ENCODE measurements around the gene PYGM.

Gene PYGM

DNA sequence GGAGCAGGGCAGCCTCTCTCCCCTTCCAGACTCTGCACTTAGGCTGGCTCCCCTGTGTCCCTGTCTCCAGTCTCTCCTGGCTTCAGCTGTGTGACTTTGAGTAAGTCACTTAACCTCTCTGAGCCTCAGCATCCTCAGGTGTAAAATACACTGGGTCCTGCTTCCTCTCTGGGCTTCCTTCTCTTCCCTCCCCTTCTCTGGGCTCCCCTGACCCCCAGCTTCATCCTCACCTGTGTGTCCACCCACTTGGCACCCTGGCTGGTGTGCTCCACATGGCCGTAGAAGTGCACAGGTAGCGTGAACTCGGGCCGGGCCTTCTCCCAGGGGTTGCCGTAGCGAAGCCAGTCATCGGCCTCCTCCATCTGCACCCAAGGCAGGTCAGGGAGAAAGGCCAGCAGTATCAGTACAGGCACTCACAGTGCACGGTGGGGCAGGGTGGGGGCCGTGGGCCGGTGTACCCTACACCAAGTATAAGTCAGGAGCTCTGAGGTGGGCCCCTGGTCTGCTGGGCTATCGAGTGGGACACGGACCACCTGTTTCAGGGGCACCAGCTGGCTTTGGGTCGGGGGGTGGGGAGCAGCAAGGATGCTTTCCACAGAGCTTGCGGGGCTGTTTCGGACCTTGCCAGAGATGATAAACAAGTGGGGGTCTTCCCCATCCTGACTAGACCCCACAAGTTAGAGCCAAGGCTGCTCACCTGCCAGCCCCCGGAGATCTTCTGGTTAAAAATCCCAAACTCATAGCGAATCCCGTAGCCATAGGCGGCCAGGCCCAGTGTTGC, 2.0 kb downstream of the PYGM start:
- no peak overlapping the region for H3K4me3 ChIP-seq (ENCODE audit: low read depth, low read length)
- in situ Hi-C loops (cut with HindIII; ENCODE audit: low sequenced_read_pairs): no loop called here
- no peak for DNase-seq (ENCODE audit: low read depth, low spot score)
- TF ChIP-seq, protein P1, sequence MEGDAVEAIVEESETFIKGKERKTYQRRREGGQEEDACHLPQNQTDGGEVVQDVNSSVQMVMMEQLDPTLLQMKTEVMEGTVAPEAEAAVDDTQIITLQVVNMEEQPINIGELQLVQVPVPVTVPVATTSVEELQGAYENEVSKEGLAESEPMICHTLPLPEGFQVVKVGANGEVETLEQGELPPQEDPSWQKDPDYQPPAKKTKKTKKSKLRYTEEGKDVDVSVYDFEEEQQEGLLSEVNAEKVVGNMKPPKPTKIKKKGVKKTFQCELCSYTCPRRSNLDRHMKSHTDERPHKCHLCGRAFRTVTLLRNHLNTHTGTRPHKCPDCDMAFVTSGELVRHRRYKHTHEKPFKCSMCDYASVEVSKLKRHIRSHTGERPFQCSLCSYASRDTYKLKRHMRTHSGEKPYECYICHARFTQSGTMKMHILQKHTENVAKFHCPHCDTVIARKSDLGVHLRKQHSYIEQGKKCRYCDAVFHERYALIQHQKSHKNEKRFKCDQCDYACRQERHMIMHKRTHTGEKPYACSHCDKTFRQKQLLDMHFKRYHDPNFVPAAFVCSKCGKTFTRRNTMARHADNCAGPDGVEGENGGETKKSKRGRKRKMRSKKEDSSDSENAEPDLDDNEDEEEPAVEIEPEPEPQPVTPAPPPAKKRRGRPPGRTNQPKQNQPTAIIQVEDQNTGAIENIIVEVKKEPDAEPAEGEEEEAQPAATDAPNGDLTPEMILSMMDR (IDR thresholded peaks at IDR 0.05; ENCODE audit: low read depth, low read length): no peak

DNA sequence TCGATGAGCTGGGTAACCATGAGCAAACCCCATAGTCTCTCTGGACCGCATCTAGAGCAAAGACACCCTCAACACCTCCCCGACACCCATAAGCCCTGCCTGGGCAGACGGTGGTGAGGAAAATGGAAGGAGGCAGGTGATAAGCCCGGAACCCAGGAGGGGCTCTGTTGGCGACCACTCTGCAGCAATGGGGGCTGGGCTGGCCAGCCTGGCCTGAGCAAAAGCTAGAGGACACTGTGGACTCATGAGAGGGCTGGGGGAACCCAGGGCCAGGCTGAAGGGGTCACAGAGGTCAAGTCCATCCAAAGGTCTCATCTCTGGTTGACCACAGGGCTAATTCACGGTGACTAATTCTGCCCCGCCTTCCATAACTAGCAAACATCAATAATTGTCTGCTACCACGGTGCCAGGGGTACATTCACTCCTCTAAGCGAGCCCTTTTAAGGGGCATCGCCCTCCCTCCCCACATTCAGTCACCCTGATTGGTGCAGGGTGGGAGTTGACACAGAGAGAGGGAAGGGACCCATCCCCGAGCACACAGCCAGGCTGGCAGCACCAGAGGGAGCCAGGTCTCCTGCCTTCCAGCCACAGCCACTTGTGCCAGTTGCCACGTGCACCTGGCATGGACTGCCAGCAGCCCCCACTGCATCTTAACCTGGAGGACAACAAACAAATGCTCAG, 4.0 kb downstream of the PYGM start:
- in situ Hi-C loops (cut with HindIII; ENCODE audit: low sequenced_read_pairs): no loop called here
- H3K4me3 ChIP-seq (ENCODE audit: low read depth, low read length): no peak overlapping the region
- TF ChIP-seq, protein P1 (IDR thresholded peaks at IDR 0.05; ENCODE audit: low read depth, low read length): no peak
- no peak for DNase-seq (ENCODE audit: low read depth, low spot score)

DNA sequence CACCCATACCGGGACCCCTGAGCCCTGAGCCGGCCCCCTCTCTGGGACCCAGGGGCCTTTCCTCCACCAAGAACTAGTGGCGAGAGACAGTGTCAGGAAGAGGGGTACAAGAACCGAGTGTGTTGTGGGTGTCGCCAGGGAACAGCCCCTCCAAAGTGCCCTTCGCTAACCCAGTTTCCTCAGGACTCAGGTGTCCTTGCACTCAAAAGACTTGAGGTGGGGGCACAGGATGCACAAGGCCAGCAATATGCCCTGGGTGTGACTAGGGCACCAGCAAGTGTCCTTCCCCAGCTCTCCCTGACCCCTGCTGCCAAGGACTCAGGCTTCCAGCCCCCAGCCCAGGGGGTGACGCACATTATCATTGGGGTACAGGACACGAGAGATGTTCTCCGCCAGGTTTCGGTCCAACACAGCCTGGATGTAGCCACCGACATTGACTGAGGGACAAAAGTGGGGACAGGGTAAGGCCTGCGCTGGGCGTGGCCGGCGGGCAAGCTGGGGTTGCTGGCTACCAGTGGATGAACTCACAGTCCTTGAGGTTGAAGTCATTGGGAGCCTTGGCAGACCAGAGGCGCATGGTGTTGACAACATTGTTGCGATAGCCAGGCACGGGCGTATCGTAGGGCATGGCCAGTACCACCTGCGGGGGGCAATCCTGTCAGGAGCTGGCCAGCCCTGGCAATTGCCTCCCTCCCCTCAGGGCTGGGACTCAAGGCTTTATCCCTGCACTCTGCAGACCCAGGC, 4.7 kb downstream of the PYGM start:
- no peak overlapping the region for H3K4me3 ChIP-seq (ENCODE audit: low read depth, low read length)
- TF ChIP-seq, protein P1 (IDR thresholded peaks at IDR 0.05; ENCODE audit: low read depth, low read length): no peak
- DNase-seq (ENCODE audit: low read depth, low spot score): no peak
- in situ Hi-C loops (cut with HindIII; ENCODE audit: low sequenced_read_pairs): no loop called here

DNA sequence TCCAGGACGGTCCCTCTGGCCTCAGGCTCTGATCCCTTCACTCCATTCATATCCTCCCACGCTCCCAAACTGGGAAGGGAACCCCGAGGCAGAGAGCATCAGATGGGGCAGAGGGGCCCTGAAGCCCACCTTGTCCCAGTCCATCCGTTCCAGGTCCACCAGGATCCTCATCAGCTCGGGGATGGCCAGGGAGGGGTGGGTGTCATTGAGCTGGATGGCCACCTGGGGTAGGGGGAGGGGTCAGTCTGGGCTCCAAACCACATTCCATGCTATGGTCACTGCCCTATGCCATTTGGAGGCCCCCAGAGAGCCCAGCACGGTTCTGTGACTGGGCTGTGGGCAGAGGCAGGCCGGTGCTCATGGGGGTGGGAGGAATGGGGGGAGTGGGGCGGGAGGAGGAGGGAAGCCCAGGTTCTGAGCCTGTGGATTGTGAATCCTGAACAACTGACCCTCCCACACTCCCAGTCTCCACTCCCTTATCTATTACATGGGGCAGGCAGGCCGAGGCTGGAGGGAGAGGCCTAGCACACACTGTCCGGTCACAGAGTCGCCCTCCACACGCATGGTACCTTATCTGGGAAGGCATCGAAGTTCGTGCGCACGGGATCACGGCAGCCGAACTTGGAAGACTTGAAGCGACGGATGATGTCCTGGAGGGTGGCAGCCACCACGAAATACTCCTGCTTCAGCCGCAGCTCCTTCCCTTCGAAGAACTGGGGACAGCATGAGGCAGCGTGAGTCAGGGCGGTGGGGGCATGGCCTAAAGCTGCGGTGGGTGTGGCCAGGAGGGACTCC, 5.5 kb downstream of the PYGM start:
- in situ Hi-C loops (cut with HindIII; ENCODE audit: low sequenced_read_pairs): no loop called here
- DNase-seq (ENCODE audit: low read depth, low spot score): no peak
- TF ChIP-seq, protein P1 (IDR thresholded peaks at IDR 0.05; ENCODE audit: low read depth, low read length): no peak
- no peak overlapping the region for H3K4me3 ChIP-seq (ENCODE audit: low read depth, low read length)

DNA sequence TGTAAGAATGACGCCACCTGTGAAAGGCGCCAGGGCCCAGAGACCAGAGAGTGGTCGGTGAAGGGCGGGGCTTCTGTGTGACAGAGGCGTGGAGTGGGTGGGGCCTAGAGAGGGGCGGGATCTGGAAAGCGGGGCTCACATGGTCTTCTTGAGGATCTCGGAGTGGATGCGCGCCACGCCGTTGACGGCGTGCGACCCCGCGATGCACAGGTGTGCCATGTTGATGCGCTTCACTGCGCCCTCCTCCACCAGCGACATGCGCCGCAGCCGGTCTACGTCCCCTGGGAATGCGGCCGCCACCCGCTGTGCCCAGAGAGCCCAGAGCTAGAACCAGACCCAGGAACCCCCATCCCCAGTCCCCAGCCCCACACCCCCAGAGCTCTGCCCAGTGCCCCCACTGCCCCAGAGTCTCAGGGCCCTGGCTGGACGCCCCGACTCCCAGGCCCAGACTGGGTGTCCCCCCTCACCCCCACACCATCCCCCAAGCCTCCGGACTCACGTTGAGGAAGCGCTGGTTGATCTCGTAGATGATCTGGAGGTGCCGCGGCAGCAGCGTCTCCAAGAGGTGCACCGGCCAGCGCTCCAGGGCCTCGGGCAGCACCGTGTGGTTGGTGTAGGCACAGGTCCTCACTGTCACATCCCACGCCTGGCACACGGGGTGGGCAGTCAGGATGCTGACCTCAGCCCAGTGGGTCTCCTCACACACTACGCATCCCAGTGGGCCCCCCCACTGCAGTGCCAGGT, 6.2 kb downstream of the PYGM start:
- in situ Hi-C loops (cut with HindIII; ENCODE audit: low sequenced_read_pairs): no loop called here

More for the DNA sequence above, 6.2 kb downstream of the PYGM start:
- TF ChIP-seq, protein P1 (IDR thresholded peaks at IDR 0.05; ENCODE audit: low read depth, low read length): no peak
- no peak for DNase-seq (ENCODE audit: low read depth, low spot score)
- no peak overlapping the region for H3K4me3 ChIP-seq (ENCODE audit: low read depth, low read length)
